ENCODE results near the gene NDFIP2. TPM values are rescaled to one million over a fixed set of nuclear protein-coding genes. Genes with fewer than 3 reads are reported as not detected.

Gene NDFIP2
- total RNA-seq, 1 donor from 2014 or later, result 22.7 TPM

GRCh38 chr13:79486433-79487188, 5.7 kb downstream of the NDFIP2 start:
- Mint-ChIP-seq H3K27ac (ENCODE audit: unreplicated experiment) (no peak overlapping the region), H3K36me3 (ENCODE audit: low read depth) (no peaks in the 10 kb centered on the region), H3K4me3 (no peak overlapping the region), H3K4me1 (peaks cover 20% of the 10 kb centered on the region), H3K9me3 (no peaks in the 10 kb centered on the region), H3K27me3 (ENCODE audit: low read depth) (peaks cover 3% of the 10 kb centered on the region)
- TF ChIP-seq, protein P1, sequence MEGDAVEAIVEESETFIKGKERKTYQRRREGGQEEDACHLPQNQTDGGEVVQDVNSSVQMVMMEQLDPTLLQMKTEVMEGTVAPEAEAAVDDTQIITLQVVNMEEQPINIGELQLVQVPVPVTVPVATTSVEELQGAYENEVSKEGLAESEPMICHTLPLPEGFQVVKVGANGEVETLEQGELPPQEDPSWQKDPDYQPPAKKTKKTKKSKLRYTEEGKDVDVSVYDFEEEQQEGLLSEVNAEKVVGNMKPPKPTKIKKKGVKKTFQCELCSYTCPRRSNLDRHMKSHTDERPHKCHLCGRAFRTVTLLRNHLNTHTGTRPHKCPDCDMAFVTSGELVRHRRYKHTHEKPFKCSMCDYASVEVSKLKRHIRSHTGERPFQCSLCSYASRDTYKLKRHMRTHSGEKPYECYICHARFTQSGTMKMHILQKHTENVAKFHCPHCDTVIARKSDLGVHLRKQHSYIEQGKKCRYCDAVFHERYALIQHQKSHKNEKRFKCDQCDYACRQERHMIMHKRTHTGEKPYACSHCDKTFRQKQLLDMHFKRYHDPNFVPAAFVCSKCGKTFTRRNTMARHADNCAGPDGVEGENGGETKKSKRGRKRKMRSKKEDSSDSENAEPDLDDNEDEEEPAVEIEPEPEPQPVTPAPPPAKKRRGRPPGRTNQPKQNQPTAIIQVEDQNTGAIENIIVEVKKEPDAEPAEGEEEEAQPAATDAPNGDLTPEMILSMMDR (conservative IDR thresholded peaks at IDR 0.05), result no peak
- no peak for DNase-seq (ENCODE audit: low read depth, low spot score)

DNA sequence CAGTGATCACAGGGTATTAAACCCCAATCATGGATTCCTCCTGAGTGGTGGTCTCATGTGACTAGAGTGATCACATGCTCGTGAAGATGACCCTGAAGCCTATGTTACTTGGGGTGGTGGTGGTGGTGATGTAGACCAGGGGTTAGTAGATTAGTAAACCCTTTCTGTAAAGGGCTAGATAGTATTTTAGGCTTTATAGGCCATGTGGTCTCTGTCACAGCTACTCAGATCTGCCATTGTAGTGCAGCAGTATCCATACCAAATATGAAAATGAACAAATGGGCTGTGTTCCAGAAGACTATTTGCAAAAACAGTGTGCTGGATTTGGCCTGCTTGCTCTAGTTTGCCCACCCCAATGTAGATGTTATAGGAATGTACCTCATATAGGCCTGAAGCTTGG, 9.4 kb downstream of the NDFIP2 start:
- Mint-ChIP-seq H3K9me3 (no peaks in the 10 kb centered on the region), H3K36me3 (ENCODE audit: low read depth) (no peaks in the 10 kb centered on the region), H3K4me1 (peaks cover 16% of the 10 kb centered on the region), H3K27me3 (ENCODE audit: low read depth) (no peaks in the 10 kb centered on the region), H3K4me3 (no peak overlapping the region), H3K27ac (ENCODE audit: unreplicated experiment) (no peak overlapping the region)
- no peak for DNase-seq (ENCODE audit: low read depth, low spot score)
- TF ChIP-seq, protein P1 (conservative IDR thresholded peaks at IDR 0.05), result no peak

- Mint-ChIP-seq H3K9me3 (no peaks in the 10 kb centered on the region), H3K27me3 (ENCODE audit: low read depth) (no peaks in the 10 kb centered on the region), H3K4me1 (peaks cover 16% of the 10 kb centered on the region), H3K4me3 (no peak overlapping the region), H3K27ac (ENCODE audit: unreplicated experiment) (no peak overlapping the region), H3K36me3 (ENCODE audit: low read depth) (no peaks in the 10 kb centered on the region)
- TF ChIP-seq, protein P1 (conservative IDR thresholded peaks at IDR 0.05), result no peak
- no peak for DNase-seq (ENCODE audit: low read depth, low spot score)
Measured at GRCh38 chr13:79490824-79491223, 9.9 kb downstream of the NDFIP2 start.

DNA sequence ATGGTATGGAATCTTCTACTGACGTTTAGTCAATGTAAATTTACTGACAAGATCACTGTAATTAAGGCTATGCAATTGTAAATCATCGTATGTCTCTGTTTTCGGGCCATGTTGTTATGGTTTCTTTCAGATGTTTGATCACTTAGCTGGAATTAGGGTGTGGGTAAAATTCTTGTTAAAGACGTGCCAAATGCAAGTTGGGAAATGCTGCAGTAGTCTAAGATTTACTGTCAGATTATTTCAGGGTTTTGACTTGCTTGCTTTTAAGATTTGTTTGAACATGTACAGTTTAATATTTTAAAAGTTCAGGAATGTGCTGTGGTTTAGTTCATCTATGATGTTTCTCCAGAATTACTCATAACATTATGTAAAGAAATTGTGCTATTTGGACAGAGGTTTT, 10.8 kb downstream of the NDFIP2 start:
- no peak overlapping the region for H3K4me3 Mint-ChIP-seq
- H3K27ac Mint-ChIP-seq (ENCODE audit: unreplicated experiment), result no peak overlapping the region
- no peaks in the 10 kb centered on the region for H3K27me3 Mint-ChIP-seq (ENCODE audit: low read depth)
- no peaks in the 10 kb centered on the region for H3K9me3 Mint-ChIP-seq
- H3K4me1 Mint-ChIP-seq, result peaks cover 16% of the 10 kb centered on the region
- TF ChIP-seq, protein P1 (conservative IDR thresholded peaks at IDR 0.05), result no peak
- H3K36me3 Mint-ChIP-seq (ENCODE audit: low read depth), result no peaks in the 10 kb centered on the region
- DNase-seq (ENCODE audit: low read depth, low spot score), result no peak

DNA sequence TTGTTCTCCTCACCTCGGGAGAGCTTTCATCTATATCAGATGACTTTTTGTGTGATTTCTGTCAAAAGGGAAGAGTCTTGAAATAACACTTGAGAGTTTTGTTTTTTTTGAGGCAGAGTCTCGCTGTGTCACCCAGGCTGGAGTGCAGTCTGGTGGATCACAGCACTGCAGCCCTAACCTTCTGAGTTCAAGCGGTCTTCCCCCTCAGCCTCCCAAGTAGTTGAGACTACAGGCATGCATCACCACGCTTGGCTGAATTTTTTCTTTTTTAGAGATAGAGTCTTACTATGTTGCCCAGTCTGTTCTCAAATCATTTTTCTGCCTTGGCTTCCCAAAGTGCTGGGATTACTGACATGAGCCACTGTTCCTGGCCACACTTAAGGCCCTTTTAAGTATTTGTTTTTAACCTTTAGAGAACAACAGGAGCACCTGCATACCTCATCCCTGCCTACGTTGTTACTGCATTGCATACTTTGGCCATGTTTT, 11.4 kb downstream of the NDFIP2 start:
- peaks cover 16% of the 10 kb centered on the region for H3K4me1 Mint-ChIP-seq
- no peak overlapping the region for H3K4me3 Mint-ChIP-seq
- no peaks in the 10 kb centered on the region for H3K36me3 Mint-ChIP-seq (ENCODE audit: low read depth)
- no peaks in the 10 kb centered on the region for H3K27me3 Mint-ChIP-seq (ENCODE audit: low read depth)
- no peaks in the 10 kb centered on the region for H3K9me3 Mint-ChIP-seq
- TF ChIP-seq, protein P1 (conservative IDR thresholded peaks at IDR 0.05), result no peak
- H3K27ac Mint-ChIP-seq (ENCODE audit: unreplicated experiment), result no peak overlapping the region
- no peak for DNase-seq (ENCODE audit: low read depth, low spot score)

All from neural crest cell (in vitro differentiated cells).